ENCODE data around the gene LRRTM3.

The LRRTM3 gene

GRCh38 chr10:67045404-67045803 is 119.6 kb downstream of the LRRTM3 start:
- H3K4me3 ChIP-seq (ENCODE audit: low read depth in 1 of 2, low read length in 1 of 2), result no peak overlapping the region
- H3K27ac ChIP-seq, result no peak overlapping the region
- no peak for TF ChIP-seq CTCF (IDR thresholded peaks at IDR 0.05)
- no peaks in the 10 kb centered on the region for H3K27me3 ChIP-seq
- no peaks in the 10 kb centered on the region for H3K4me1 ChIP-seq (ENCODE audit: control insufficient read depth in 1 of 2, insufficient read depth in 1 of 2, low read depth in 1 of 2, low read length in 1 of 2)
- H3K36me3 ChIP-seq, result no peaks in the 10 kb centered on the region
- H3K9me3 ChIP-seq, result no peaks in the 10 kb centered on the region

DNA sequence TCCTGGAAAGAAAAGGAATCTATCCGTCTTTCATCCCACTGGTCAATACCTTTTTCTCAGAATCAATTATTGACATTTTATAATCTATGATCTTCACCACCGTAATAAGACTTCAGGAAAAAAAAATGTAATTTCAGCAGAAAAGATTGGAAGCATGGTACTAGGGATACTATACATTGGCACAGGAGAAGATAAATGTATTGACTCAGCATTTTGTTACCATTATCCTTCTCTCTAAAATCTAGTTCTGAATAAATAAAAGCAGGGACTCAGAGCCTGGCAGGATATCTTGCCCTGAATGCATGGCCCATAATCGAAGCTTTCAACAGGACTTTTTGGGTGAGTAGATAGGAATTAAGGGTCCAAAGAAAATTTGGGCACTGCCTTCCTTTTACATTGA is 120.7 kb downstream of the LRRTM3 start:
- Histone ChIP-seq H3K9me3 (no peaks in the 10 kb centered on the region), H3K4me3 (ENCODE audit: low read depth in 1 of 2, low read length in 1 of 2) (no peak overlapping the region), H3K27ac (no peak overlapping the region), H3K36me3 (no peaks in the 10 kb centered on the region), H3K4me1 (ENCODE audit: control insufficient read depth in 1 of 2, insufficient read depth in 1 of 2, low read depth in 1 of 2, low read length in 1 of 2) (no peaks in the 10 kb centered on the region), H3K27me3 (no peaks in the 10 kb centered on the region)
- TF ChIP-seq CTCF (IDR thresholded peaks at IDR 0.05), result no peak

DNA sequence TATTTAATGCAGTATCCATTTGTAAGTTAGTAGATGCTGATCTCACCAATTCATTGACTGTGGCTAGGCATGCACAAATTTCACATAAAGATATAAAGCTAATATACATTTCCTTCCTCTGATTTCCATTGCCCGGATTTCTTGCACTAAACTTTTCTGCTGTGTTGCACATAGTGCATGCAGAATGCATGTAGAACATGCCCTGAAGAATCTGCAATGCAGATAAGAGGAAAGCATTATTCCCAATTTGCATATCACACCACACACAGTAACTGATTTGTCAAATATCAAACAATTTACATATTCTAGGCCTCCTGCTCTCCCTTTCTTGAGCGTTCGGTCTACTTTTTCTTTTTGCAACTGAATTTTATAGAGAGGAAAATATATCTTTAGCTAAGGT is 124.2 kb downstream of the LRRTM3 start:
- Histone ChIP-seq H3K4me1 (ENCODE audit: control insufficient read depth in 1 of 2, insufficient read depth in 1 of 2, low read depth in 1 of 2, low read length in 1 of 2) (no peaks in the 10 kb centered on the region), H3K4me3 (ENCODE audit: low read depth in 1 of 2, low read length in 1 of 2) (no peak overlapping the region), H3K9me3 (no peaks in the 10 kb centered on the region), H3K36me3 (no peaks in the 10 kb centered on the region), H3K27me3 (no peaks in the 10 kb centered on the region), H3K27ac (no peak overlapping the region)
- no peak for TF ChIP-seq CTCF (IDR thresholded peaks at IDR 0.05)

- no peaks in the 10 kb centered on the region for H3K9me3 ChIP-seq
- no peak for TF ChIP-seq CTCF (IDR thresholded peaks at IDR 0.05)
- H3K4me3 ChIP-seq (ENCODE audit: low read depth in 1 of 2, low read length in 1 of 2), result no peak overlapping the region
- H3K27me3 ChIP-seq, result no peaks in the 10 kb centered on the region
- no peaks in the 10 kb centered on the region for H3K4me1 ChIP-seq (ENCODE audit: control insufficient read depth in 1 of 2, insufficient read depth in 1 of 2, low read depth in 1 of 2, low read length in 1 of 2)
- no peak overlapping the region for H3K27ac ChIP-seq
- no peaks in the 10 kb centered on the region for H3K36me3 ChIP-seq
Measured at GRCh38 chr10:67050415-67050814, 124.6 kb downstream of the LRRTM3 start.

- H3K4me1 ChIP-seq (ENCODE audit: control insufficient read depth in 1 of 2, insufficient read depth in 1 of 2, low read depth in 1 of 2, low read length in 1 of 2), result no peaks in the 10 kb centered on the region
- H3K27ac ChIP-seq, result no peak overlapping the region
- H3K9me3 ChIP-seq, result no peaks in the 10 kb centered on the region
- H3K4me3 ChIP-seq (ENCODE audit: low read depth in 1 of 2, low read length in 1 of 2), result no peak overlapping the region
- H3K27me3 ChIP-seq, result no peaks in the 10 kb centered on the region
- TF ChIP-seq CTCF (IDR thresholded peaks at IDR 0.05), result no peak
- no peaks in the 10 kb centered on the region for H3K36me3 ChIP-seq
Measured at GRCh38 chr10:67072654-67073053, 146.8 kb downstream of the LRRTM3 start.

- Histone ChIP-seq H3K36me3 (no peaks in the 10 kb centered on the region), H3K9me3 (no peaks in the 10 kb centered on the region), H3K27me3 (no peaks in the 10 kb centered on the region), H3K27ac (no peak overlapping the region), H3K4me3 (ENCODE audit: low read depth in 1 of 2, low read length in 1 of 2) (no peak overlapping the region), H3K4me1 (ENCODE audit: control insufficient read depth in 1 of 2, insufficient read depth in 1 of 2, low read depth in 1 of 2, low read length in 1 of 2) (no peaks in the 10 kb centered on the region)
- no peak for TF ChIP-seq CTCF (IDR thresholded peaks at IDR 0.05)
Measured at GRCh38 chr10:67075491-67075971, 149.7 kb downstream of the LRRTM3 start.

All from neutrophil (primary cell).